Heart left ventricle (tissue), 16 donors: ENCODE results near the gene LMF2. TPM values are rescaled to one million over a fixed set of nuclear protein-coding genes. Genes with fewer than 3 reads are reported as not detected.

ENCODE experiments used
- ATAC-seq, 4 donors: fragments of 200-7000 bp; cut with Tn5 transposase; one replicate each; pipeline ENCODE4 v1.9.1; 2020 to 2022; ENCODE audit warnings: moderate library complexity in 4 of 4, mild to moderate bottlenecking in 3 of 4, moderate number of reproducible peaks in 1 of 4
- DNase-seq, 5 donors: peaks; one replicate each; pipeline ENCODE4 v3.0.0-alpha.2; 2020
- H3K27ac ChIP-seq, 12 donors: fragments of 200-600 bp; sonication (generic) in 4 of 12; one replicate each; pipeline versions ENCODE4 v1.5.0 to v1.8.0; 2016 to 2022; ENCODE audit warnings: mild to moderate bottlenecking in 2 of 12
- H3K27me3 ChIP-seq, 9 donors: fragments of 200-600 bp; sonication (generic) in 2 of 9; one replicate each; pipeline versions ENCODE4 v1.5.1 to v1.8.0; 2016 to 2022; ENCODE audit warnings: mild to moderate bottlenecking in 3 of 9
- H3K36me3 ChIP-seq, 9 donors: fragments of 200-600 bp; sonication (generic) in 2 of 9; one replicate each; pipeline versions ENCODE4 v1.5.0 to v1.8.0; 2018 to 2022; ENCODE audit warnings: mild to moderate bottlenecking in 2 of 9
- H3K4me1 ChIP-seq, 12 donors: fragments of 200-600 bp; sonication (generic) in 4 of 12; one replicate each; pipeline versions ENCODE4 v1.5.0 to v1.8.0; 2016 to 2022; ENCODE audit warnings: mild to moderate bottlenecking in 3 of 12
- H3K4me3 ChIP-seq, 12 donors: fragments of 200-600 bp; sonication (generic) in 4 of 12; one replicate each; pipeline versions ENCODE4 v1.5.0 to v1.8.0; 2017 to 2022; ENCODE audit warnings: mild to moderate bottlenecking in 9 of 12, moderate library complexity in 4 of 12
- H3K9me3 ChIP-seq, 12 donors: fragments of 200-600 bp; sonication (generic) in 4 of 12; one replicate each; pipeline versions ENCODE4 v1.5.0 to v1.8.0; 2016 to 2022; ENCODE audit warnings: mild to moderate bottlenecking in 1 of 12
- POLR2A ChIP-seq, 2 donors: fragments of 450-650 bp; IDR thresholded peaks; one replicate each; pipeline ENCODE4 v1.6.1; 2017; ENCODE audit warnings: antibody characterized with exemption in 2 of 2, mild to moderate bottlenecking in 2 of 2, moderate library complexity in 2 of 2
- WGBS, 4 donors: extraction: QIAGEN DNeasy Blood & Tissue Kit in 2 of 4; methylation state at CpG; one replicate each; pipeline versions ENCODE4 v1.1.5 to v1.1.7; 2013 to 2018; 5-methylcytosine and 5-hydroxymethylcytosine counted together
- intact Hi-C, 10 donors: fragments of 100-400 bp; cut with DNase I; formaldehyde crosslinking; loops; one replicate each; pipeline versions ENCODE4 v1.11.1 to v1.14.2; 2022
- polyA plus RNA-seq, 2 donors: library from polyadenylated mRNA; stranded (reverse); fragments of 200-250 nt; gene quantifications; one replicate each; pipeline ENCODE4 v1.2.3, GENCODE V29; 2013
- total RNA-seq, 9 donors: library from RNA; depleted of rRNA in 2 of 9; stranded (reverse); fragments of >200 nt in 2 of 9; fragmentation: NEBNext Ultra II Directional in 3 of 9; extraction: Animal tissue kit (Norgen Biotek cat#: 25700) in 3 of 9; gene quantifications; one replicate each; pipeline versions ENCODE4 v1.1.0 to v1.2.4, GENCODE V29; 2016 to 2023
- TF ChIP-seq, protein P1 (sequence below), 12 donors: fragments of 200-600 bp; sonication (generic) in 4 of 12; IDR thresholded peaks; one replicate each; pipeline versions ENCODE4 v1.5.0 to v1.8.0; 2018 to 2022; ENCODE audit warnings: antibody characterized with exemption in 12 of 12, mild to moderate bottlenecking in 5 of 12
- donor health status: ischemic (EF 13 %, LVEDD 7.1; RV severe dilation, severe dysfunction).
- donor health status: healthy with polysubstance abuse.
- donor health status: DM: no; HTN: yes; CAD: no.
- donor health status: DM: no; HTN: no; CAD: no.
- donor health status: ischemic (EF 25% LVEDD 6.9; RV normal size, moderate dysfunction).
- donor health status: ischemic (EF 25% LVEDD 5.7; RV mildly dilated, moderate dysfunction).
- donor health status: healthy.
- donor health status: DM: yes; HTN: yes; CAD: no.
- donor health status: ischemic (EF 35%, LVEDD 5.7; RV mildly dilated, moderate dysfunction).
- donor health status: nonischemic (EF 11% LVEDD 7.7; RV severe dilation, severe dysfunction).
- donor health status: DM: yes; HTN: yes; CAD: no.
- donor health status: PGD.
- donor health status: ischemic (EF 29% LVEDD 5.4; RV normal size, mild dysfunction).
- donor health status: nonischemic (EF 23%, LVEDD 6.1; RV moderate dilation, normal function).

LMF2 gene
- total and polyA plus RNA-seq, 11 donors = 20.9 to 46.5 (median 32.1) TPM

DNA sequence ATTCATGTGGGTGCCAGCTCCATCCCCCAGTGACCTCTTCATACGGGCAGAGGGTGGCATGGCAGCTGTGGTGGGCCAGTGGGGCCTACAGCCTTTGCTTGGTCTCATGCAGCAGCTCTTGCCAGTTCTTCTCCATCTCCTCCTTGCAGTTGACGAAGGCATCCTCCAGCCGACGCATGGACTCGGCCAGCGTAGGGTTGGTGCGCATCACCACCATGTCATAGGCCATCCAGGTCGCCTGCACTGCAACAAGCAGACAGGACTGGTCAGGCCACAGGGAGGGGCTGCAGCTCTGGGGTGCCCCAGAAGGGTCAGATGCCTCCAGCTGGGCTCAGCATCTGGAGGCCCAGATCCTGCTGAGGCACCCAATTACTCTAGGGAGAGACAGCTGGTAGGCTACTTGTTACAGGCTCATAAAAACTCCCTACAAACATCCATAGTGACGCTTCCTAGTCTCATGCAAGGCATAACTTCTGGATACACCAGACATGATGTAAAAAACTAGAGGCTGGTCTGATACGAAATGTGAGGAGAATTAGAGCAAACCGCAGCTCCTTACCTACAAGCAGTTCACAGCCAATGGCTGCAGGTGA is 43.8 kb upstream of the LMF2 start:
- intact Hi-C loops = no loop called here
- WGBS, 4 donors = 90 to 99% (median 93%) methylated on average over 11 of the region's 11 CpGs
- Histone ChIP-seq H3K36me3 (no peaks in the 10 kb centered on the region), H3K27me3 (peaks cover 24 to 54% (median 33%) of the 10 kb centered on the region in 9 donors), H3K4me1 (peaks cover 0 to 28% (median 8%) of the 10 kb centered on the region in 12 donors), H3K4me3 (no peak overlapping the region), H3K27ac (no peak overlapping the region), H3K9me3 (no peaks in the 10 kb centered on the region)
- ATAC-seq (no peak), DNase-seq (no peak)
- no peak for TF ChIP-seq POLR2A (IDR thresholded peaks at IDR 0.05)
- TF ChIP-seq, protein P1, sequence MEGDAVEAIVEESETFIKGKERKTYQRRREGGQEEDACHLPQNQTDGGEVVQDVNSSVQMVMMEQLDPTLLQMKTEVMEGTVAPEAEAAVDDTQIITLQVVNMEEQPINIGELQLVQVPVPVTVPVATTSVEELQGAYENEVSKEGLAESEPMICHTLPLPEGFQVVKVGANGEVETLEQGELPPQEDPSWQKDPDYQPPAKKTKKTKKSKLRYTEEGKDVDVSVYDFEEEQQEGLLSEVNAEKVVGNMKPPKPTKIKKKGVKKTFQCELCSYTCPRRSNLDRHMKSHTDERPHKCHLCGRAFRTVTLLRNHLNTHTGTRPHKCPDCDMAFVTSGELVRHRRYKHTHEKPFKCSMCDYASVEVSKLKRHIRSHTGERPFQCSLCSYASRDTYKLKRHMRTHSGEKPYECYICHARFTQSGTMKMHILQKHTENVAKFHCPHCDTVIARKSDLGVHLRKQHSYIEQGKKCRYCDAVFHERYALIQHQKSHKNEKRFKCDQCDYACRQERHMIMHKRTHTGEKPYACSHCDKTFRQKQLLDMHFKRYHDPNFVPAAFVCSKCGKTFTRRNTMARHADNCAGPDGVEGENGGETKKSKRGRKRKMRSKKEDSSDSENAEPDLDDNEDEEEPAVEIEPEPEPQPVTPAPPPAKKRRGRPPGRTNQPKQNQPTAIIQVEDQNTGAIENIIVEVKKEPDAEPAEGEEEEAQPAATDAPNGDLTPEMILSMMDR (IDR thresholded peaks at IDR 0.05) = no peak

GRCh38 chr22:50550395-50550794 is 42.9 kb upstream of the LMF2 start:
- intact Hi-C loops = no loop called here
- Histone ChIP-seq H3K27ac (no peak overlapping the region), H3K9me3 (no peaks in the 10 kb centered on the region), H3K27me3 (peaks cover 24 to 63% (median 36%) of the 10 kb centered on the region in 9 donors), H3K4me1 (peaks cover 0 to 37% (median 8%) of the 10 kb centered on the region in 12 donors), H3K36me3 (no peaks in the 10 kb centered on the region), H3K4me3 (no peak overlapping the region)
- 88 to 92% (median 92%) methylated on average over 8 of the region's 8 CpGs for WGBS, 4 donors
- DNase-seq = no peak
- no peak for TF ChIP-seq POLR2A (IDR thresholded peaks at IDR 0.05)
- TF ChIP-seq, protein P1 (IDR thresholded peaks at IDR 0.05) = no peak
- no peak for ATAC-seq

DNA sequence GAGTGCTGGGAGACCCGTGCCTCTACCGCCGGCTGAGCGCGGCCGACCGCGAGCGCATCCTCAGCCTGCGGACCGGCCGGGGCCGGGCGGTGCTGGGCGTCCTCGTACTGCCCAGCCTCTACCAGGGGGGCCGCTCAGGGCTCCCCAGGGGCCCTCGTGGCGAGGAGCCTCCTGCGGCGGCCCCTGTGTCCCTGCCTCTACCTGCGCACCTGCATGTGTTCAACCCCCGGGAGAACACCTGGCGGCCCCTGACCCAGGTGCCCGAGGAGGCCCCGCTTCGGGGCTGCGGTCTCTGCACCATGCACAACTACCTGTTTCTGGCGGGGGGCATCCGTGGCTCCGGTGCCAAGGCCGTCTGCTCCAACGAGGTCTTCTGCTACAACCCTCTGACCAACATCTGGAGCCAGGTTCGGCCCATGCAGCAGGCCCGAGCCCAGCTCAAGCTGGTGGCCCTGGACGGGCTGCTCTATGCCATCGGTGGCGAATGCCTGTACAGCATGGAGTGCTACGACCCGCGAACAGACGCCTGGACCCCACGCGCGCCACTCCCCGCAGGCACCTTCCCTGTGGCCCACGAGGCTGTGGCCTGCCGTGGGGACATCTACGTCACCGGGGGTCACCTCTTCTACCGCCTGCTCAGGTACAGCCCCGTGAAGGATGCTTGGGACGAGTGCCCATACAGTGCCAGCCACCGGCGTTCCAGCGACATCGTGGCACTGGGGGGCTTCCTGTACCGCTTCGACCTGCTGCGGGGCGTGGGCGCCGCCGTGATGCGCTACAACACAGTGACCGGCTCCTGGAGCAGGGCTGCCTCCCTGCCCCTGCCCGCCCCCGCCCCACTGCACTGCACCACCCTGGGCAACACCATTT is 41.7 kb upstream of the LMF2 start:
- ATAC-seq = no peak

More for the DNA sequence above, 41.7 kb upstream of the LMF2 start:
- DNase-seq = no peak
- intact Hi-C loops = loop anchor here in 2 of 10 donors (5.0 to 10.0 kb wide), 2 partner anchors 63 to 66 kb away; no protein-coding TSS in a partner anchor
- H3K27me3 ChIP-seq = peaks cover 24 to 75% (median 36%) of the 10 kb centered on the region in 9 donors
- TF ChIP-seq POLR2A (IDR thresholded peaks at IDR 0.05) = no peak
- TF ChIP-seq, protein P1 (IDR thresholded peaks at IDR 0.05) = no peak
- WGBS, 4 donors = 63 to 83% (median 67%) methylated on average over 40 to 68 of the region's 68 CpGs
- no peaks in the 10 kb centered on the region for H3K9me3 ChIP-seq
- peak overlapping the region in 10 of 12 donors; percentile 16 to 65 (median 36) for H3K4me3 ChIP-seq
- peaks cover 0 to 49% (median 12%) of the 10 kb centered on the region in 12 donors for H3K4me1 ChIP-seq
- H3K36me3 ChIP-seq = no peaks in the 10 kb centered on the region
- H3K27ac ChIP-seq = peak overlapping the region in 1 of 12 donors; percentile 74
